Neural cell (in vitro differentiated cells): Measurements from ENCODE around the gene SHANK3. TPM values are rescaled to one million over a fixed set of nuclear protein-coding genes. Genes with fewer than 3 reads are reported as not detected.

Experiments
- H2AFZ ChIP-seq: fragments of 200-600, 300-800 bp; sonication (generic), shearing (Covaris generic); 2 replicates; pipeline ENCODE4 v1.6.0; 2014; ENCODE audit warnings: low read depth, mild to moderate bottlenecking, antibody characterized with exemption, low read length, moderate library complexity
- H3F3A ChIP-seq: fragments of 200-600 bp; shearing (Covaris generic); 2 replicates; pipeline ENCODE4 v1.6.1; 2016; ENCODE audit warnings: mild to moderate bottlenecking, moderate library complexity, mixed read lengths, antibody characterized with exemption, low read length; ENCODE audit not compliant: insufficient read depth, poor library complexity, severe bottlenecking
- H3K27ac ChIP-seq: fragments of 200-600, 300-800 bp; sonication (generic), shearing (Covaris generic); 2 replicates; pipeline ENCODE4 v1.5.1; 2014; ENCODE audit warnings: mild to moderate bottlenecking, low read length, moderate library complexity
- H3K27me3 ChIP-seq: fragments of 300-800, 200-600 bp; sonication (generic), shearing (Covaris generic); 2 replicates; pipeline ENCODE4 v1.6.0; 2014; ENCODE audit warnings: mild to moderate bottlenecking, low read depth, low read length, moderate library complexity; ENCODE audit not compliant: insufficient read depth
- H3K36me3 ChIP-seq: fragments of 300-800, 200-600 bp; sonication (generic), shearing (Covaris generic); 2 replicates; pipeline ENCODE4 v1.5.1; 2014; ENCODE audit warnings: mild to moderate bottlenecking, antibody characterized with exemption, low read length, moderate library complexity; ENCODE audit not compliant: insufficient read depth
- H3K4me2 ChIP-seq: fragments of 300-800, 200-600 bp; sonication (generic), shearing (Covaris generic); 2 replicates; pipeline ENCODE4 v1.6.0; 2014; ENCODE audit warnings: mild to moderate bottlenecking, low read length
- H3K4me3 ChIP-seq: fragments of 300-800, 200-600 bp; sonication (generic), shearing (Covaris generic); 2 replicates; pipeline ENCODE4 v1.5.1; 2014; ENCODE audit warnings: mild to moderate bottlenecking, low read length, moderate library complexity
- H3K79me2 ChIP-seq: fragments of 200-600 bp; shearing (Covaris generic); replicated peaks from 2 replicates; pipeline ENCODE4 v1.6.0; 2014; ENCODE audit warnings: mild to moderate bottlenecking, low read length, moderate library complexity; ENCODE audit not compliant: insufficient read depth
- H3K9ac ChIP-seq: fragments of 300-800, 200-600 bp; sonication (generic), shearing (Covaris generic); 2 replicates; pipeline ENCODE4 v1.6.1; 2016; ENCODE audit warnings: mild to moderate bottlenecking, low read length, mixed read lengths
- H3K9me2 ChIP-seq: fragments of 200-600 bp; shearing (Covaris generic); 2 replicates; pipeline ENCODE4 v1.6.1; 2016; ENCODE audit warnings: mild to moderate bottlenecking, low read length, mixed read lengths; ENCODE audit not compliant: insufficient read depth
- H3K9me3 ChIP-seq: fragments of 200-600, 300-800 bp; sonication (generic), shearing (Covaris generic); 2 replicates; pipeline ENCODE4 v1.6.1; 2016; ENCODE audit warnings: mild to moderate bottlenecking, mixed run types, low read length, moderate library complexity, mixed read lengths
- H4K20me1 ChIP-seq: fragments of 200-600 bp; shearing (Covaris generic); 2 replicates; pipeline ENCODE4 v1.6.1; 2016; ENCODE audit warnings: mild to moderate bottlenecking, mixed run types; ENCODE audit not compliant: insufficient read depth
- CTCF ChIP-seq: fragments of 450-650 bp; IDR thresholded peaks from 2 replicates; pipeline ENCODE4 v1.5.1; 2014; ENCODE audit warnings: antibody characterized with exemption, mild to moderate bottlenecking, moderate library complexity; ENCODE audit not compliant: poor library complexity, severe bottlenecking
- EP300 ChIP-seq: fragments of 450-650 bp; conservative IDR thresholded peaks from 2 replicates; pipeline ENCODE4 v1.6.1; 2014; ENCODE audit warnings: antibody characterized with exemption, mild to moderate bottlenecking, moderate library complexity; ENCODE audit not compliant: poor library complexity, severe bottlenecking
- EZH2 ChIP-seq: fragments of 200-600, 300-800 bp; shearing (Covaris generic), sonication (generic); IDR thresholded peaks from 2 replicates; pipeline ENCODE4 v1.6.1; 2014; ENCODE audit warnings: antibody characterized with exemption, low read length, borderline replicate concordance, mild to moderate bottlenecking; ENCODE audit not compliant: insufficient read depth, poor library complexity, severe bottlenecking
- MXI1 ChIP-seq: fragments of 450-650 bp; conservative IDR thresholded peaks from 2 replicates; pipeline ENCODE4 v1.6.1; 2014; ENCODE audit warnings: antibody characterized with exemption, mild to moderate bottlenecking; ENCODE audit not compliant: poor library complexity, severe bottlenecking
- POLR2AphosphoS5 ChIP-seq: IDR thresholded peaks from 2 replicates; pipeline ENCODE4 v1.6.1; 2012
- RAD21 ChIP-seq: fragments of 450-650 bp; conservative IDR thresholded peaks from 2 replicates; pipeline ENCODE4 v1.6.1; 2014; ENCODE audit warnings: antibody characterized with exemption, mild to moderate bottlenecking, moderate library complexity
- REST ChIP-seq: IDR thresholded peaks from 2 replicates; pipeline ENCODE4 v1.6.1; 2012; ENCODE audit warnings: borderline replicate concordance
- SMC3 ChIP-seq: fragments of 450-650 bp; conservative IDR thresholded peaks from 2 replicates; pipeline ENCODE4 v1.6.1; 2014; ENCODE audit warnings: antibody characterized with exemption, mild to moderate bottlenecking, moderate library complexity; ENCODE audit not compliant: poor library complexity
- TAF1 ChIP-seq: IDR thresholded peaks from 2 replicates; pipeline ENCODE4 v1.6.1; 2012; ENCODE audit warnings: low read depth
- polyA plus RNA-seq: library from polyadenylated mRNA; depleted of rRNA; stranded (reverse); fragments of >200 nt; gene quantifications from 2 replicates; pipeline ENCODE4 v1.2.3, GENCODE V29; 2014

Gene SHANK3
- polyA plus RNA-seq, 1 donor from 2014 or later, result 5.5 TPM

- no peak overlapping the region for H2AFZ ChIP-seq
- no peak overlapping the region for H3K4me3 ChIP-seq
- H3K9me3 ChIP-seq, result no peaks in the 10 kb centered on the region
- no peak overlapping the region for H3K27ac ChIP-seq
- H3K79me2 ChIP-seq, result no peaks in the 10 kb centered on the region
- H3K9me2 ChIP-seq, result no peaks in the 10 kb centered on the region
- H3K4me2 ChIP-seq, result no peak overlapping the region
- no peaks in the 10 kb centered on the region for H4K20me1 ChIP-seq
- H3F3A ChIP-seq, result no peaks in the 10 kb centered on the region
- H3K36me3 ChIP-seq, result peaks cover 5% of the 10 kb centered on the region
- TF ChIP-seq TAF1 (no peak), CTCF (no peak), EZH2 (no peak), REST (no peak), POLR2AphosphoS5 (no peak), MXI1 (no peak), RAD21 (no peak), SMC3 (no peak), EP300 (no peak)
- peaks cover 14% of the 10 kb centered on the region for H3K27me3 ChIP-seq
- no peak overlapping the region for H3K9ac ChIP-seq
Observed at GRCh38 chr22:50715250-50715649, 42.6 kb downstream of the SHANK3 start.

- Histone ChIP-seq H3K79me2 (no peaks in the 10 kb centered on the region), H3K9ac (no peak overlapping the region), H3K27ac (no peak overlapping the region), H3F3A (no peaks in the 10 kb centered on the region), H3K27me3 (peaks cover 14% of the 10 kb centered on the region), H3K9me3 (no peaks in the 10 kb centered on the region), H2AFZ (no peak overlapping the region), H3K4me3 (no peak overlapping the region), H3K9me2 (no peaks in the 10 kb centered on the region), H3K36me3 (peaks cover 5% of the 10 kb centered on the region), H4K20me1 (no peaks in the 10 kb centered on the region), H3K4me2 (no peak overlapping the region)
- TF ChIP-seq CTCF, result no peak
- no peak for TF ChIP-seq RAD21
- no peak for TF ChIP-seq REST
- TF ChIP-seq MXI1, result no peak
- no peak for TF ChIP-seq POLR2AphosphoS5
- TF ChIP-seq SMC3, result no peak
- TF ChIP-seq EP300, result no peak
- no peak for TF ChIP-seq TAF1
- no peak for TF ChIP-seq EZH2
Observed at GRCh38 chr22:50715776-50716175, 43.2 kb downstream of the SHANK3 start.
